A172 (cell line): ENCODE measurements around the gene ARFGEF3. TPM values are rescaled to one million over a fixed set of nuclear protein-coding genes. Genes with fewer than 3 reads are reported as not detected.
"Not testable (repeated sequence)": the region's sequence is repeated elsewhere in the genome, so short reads cannot be mapped to it uniquely, and the experiment has no call there.

Experiments
- DNase-seq: peaks from one replicate; pipeline ENCODE4 v3.0.0-alpha.2; 2015; ENCODE audit warnings: low spot score
- total RNA-seq: library from RNA; depleted of rRNA; stranded (reverse); fragments of >200 nt; shearing (Covaris generic); gene quantifications from 2 replicates; pipeline ENCODE4 v1.2.3, GENCODE V29; 2014

The ARFGEF3 gene
- total RNA-seq, 1 experiment from 2014 or later: 3.1 TPM

DNA sequence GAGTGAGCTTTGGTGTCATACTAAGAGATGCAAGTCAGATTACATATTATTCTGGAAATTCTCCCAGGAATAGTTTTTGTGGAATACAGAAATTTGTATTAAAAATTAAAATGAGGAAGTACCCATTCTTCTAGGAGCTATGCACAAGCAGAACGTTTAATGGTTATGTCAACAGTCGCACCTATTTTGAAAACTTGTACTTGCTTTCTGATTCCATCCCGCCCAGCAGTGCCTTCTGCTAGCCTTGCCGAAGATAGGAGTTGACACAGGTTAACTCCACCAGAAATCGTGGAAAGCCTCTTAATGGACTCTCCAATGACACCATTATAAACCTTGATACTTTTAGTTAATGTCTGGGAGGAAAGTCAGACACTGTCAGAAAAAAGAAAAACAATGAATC is 49.9 kb downstream of the ARFGEF3 start:
- DNase-seq: no peak

DNA sequence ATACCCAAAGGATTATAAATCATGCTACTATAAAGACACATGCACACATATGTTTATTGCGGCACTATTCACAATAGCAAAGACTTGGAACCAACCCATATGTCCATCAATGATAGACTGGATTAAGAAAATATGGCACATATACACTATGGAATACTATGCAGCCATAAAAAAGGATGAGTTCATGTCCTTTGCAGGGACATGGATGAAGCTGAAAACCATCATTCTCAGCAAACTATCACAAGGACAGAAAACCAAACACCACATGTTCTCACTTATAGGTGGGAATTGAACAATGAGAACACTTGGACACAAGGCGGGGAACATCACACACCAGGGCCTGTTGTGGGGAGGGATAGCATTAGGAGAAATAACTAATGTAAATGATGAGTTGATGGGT is 50.8 kb downstream of the ARFGEF3 start:
- DNase-seq: not testable (repeated sequence)

DNA sequence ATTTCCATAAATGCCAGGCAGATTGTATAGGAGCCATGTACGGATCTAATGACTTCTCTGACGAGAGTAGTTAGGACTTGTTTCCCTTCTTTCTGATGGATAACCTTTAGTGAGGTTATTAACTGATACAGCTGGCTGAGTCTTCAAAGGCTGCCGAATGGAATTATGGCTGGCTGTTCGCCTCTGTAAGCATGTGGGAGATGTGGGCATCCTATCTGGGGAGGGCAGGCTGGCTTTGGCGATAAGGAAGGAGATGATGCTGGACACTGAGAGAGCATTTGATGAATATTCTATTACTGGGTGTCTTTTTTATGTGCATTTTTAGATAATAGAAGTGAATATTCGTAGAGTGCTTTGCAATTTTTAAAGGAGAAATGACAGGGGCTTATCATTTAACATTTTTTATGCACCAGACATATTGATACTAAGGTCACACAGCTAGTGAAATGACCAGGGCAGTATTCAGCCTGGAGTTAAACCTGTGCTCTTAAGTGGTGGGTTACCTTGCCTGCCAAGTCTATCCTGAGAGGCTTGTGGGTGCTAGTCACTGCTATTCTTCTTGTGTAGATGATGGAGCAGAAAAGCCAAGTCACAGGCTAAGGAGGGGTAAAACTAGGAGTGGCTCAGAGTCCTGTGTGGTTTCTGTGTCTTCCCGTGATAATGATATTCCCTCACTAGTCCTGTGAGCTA is 53.5 kb downstream of the ARFGEF3 start:
- no peak for DNase-seq

DNA sequence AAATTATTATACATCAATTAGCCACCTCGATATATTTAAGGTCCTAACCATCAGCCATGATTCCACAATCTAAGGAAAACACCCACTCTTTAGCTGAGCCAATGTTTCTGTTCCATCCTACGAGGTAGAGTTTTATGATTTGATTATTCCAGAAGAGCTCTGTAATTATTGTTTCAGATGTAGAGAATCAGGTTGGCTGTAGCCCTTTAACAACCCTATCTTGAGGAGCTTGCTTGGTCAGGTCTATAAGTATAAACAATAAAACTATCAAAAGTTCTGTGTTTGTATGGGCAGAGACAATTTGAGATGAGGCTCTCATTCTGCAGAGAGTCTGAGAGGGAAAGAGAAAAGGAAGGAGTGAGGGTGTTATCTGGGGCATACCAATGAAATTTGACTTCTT is 56.7 kb downstream of the ARFGEF3 start, which contains the start of gene PBOV1:
Gene PBOV1, minus strand, starts transcription at position 43 of the 400 bp plus-strand sequence. CDS start 96 bp downstream, outside the sequence.
- no peak for DNase-seq

DNA sequence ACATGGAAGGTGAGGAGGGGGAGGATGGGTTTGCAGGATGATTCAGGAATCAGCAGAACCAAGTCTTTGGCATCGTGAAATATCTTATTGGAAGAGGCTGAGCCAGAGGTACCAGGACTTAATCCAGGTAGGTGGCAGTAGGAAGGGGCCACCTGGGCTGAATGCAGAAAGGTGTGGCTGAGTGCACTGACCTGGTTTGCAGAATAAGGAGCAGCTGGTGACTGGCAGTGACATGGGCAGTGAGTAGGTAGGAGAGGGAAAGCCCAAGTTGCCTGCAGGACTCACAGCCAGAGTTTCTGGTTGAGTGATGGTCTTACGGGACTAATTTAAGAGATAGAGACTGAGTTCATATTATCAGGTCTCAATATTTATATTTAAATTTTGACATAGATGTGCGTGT is 57.7 kb downstream of the ARFGEF3 start:
- DNase-seq: no peak

DNA sequence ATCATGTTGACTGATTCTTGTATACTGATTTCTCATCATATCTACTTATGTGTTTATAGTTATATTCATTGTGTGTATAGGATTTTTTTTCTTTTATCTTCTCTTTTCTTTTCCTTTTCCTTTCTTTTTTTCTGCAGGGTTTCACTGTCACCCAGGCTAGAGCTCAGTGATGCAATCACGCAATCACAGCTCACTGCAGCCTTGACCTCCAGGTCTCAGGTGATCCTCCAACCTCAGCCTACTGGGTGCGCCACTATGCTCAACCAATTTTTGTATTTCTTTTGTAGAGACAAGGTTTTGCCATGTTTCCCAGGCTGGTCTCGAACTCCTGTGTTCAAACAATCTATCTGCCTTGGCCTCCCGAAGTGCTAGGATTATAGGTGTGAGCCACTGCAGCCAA is 58.2 kb downstream of the ARFGEF3 start:
- DNase-seq: no peak

DNA sequence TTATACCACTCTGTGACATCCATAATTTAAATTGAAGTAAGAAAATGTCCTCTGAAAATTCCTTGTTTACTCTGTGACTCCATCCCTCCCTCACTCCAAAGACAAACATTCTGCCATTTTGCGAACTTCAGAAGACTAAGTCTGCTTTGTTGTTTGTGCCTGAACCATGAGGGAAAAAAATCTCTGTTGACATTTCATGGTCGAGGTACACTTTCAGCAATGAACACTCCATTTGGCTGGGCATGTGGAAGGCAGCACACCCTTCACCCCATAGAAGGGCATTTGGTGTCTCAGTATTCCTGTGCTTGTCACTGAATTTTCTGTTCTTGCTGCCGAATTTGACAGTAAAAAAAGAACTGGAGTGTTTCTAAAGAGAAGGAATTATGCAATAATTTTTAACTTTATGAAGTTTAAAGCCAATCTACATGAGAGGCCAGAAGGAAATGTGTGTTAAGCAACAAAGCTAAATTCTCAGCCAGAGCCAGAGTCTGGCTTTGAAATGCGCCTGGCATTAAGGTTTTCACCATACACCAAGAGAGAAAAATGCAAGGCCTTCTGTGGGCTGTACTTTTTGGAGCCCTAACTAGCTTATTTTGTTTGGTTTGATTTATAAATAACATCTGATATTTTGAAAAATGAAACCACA is 61.3 kb downstream of the ARFGEF3 start:
- no peak for DNase-seq

DNA sequence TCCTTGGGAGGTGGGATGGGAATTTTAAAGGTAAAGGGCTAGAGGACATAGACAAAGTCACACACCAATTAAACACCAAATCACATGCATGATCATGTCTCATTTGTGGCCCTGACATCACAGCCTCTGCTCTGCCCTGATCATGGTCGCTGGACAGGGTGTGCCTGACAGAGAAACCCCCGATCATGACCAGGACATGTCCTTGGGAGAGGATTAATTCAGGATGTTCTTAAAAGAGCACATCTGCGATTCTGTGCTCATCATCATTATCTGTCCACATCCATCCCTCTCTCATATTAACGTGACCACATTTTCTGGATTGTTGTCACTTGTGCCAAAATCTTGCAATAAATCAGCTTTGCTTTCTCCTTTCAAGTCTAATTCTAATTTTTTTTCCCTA is 64.2 kb downstream of the ARFGEF3 start:
- DNase-seq: no peak

DNA sequence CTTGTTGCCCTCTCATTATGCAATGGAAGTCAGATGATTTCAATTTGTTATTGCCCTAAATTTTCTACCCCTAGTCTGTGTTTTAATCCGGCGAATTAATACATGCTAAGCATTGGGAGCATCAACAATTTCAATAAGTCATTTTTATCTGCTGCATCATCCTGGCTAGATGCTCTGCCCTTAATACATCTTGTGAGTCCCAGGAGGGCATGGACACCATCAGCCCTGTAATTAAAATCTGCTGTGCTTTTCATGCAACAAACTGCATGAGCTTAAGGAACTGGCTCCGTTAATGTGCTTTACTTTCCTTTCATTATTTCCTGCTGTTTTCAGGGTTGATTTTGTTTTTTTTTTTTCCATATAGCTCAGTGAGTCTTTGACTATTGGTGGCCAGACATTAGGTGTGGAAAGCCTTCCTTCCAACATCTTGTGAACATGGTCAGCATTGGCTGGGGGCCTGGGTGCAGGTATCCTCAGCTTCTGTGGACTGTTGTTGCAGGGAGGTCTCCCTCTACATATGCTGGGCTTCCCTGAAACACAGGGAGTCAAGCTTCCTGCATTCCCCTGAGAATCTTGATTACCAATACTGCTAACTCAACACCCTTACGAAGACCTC is 65.1 kb downstream of the ARFGEF3 start:
- no peak for DNase-seq

DNA sequence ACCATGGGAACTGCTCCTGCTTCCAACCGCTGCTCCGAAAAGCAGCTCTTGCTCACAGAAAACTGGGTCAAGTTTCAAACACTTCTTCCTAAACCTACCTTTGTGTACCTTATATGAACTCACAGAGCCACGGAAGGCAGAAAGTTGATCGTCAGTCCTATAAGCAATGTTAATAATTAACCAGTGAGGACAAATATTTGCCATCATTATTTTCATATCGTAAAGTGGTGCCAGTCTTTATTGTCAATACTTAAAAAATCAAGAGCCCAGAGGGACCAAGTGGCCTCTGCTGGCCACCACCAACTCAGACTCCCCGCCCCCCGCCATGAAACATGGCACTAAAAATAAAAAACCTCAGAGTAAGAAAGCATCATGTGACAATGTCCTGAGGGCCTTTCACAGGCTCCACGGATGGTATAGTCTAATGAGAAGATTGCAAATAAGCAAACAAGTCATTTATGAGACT is 65.6 kb downstream of the ARFGEF3 start:
- no peak for DNase-seq

DNA sequence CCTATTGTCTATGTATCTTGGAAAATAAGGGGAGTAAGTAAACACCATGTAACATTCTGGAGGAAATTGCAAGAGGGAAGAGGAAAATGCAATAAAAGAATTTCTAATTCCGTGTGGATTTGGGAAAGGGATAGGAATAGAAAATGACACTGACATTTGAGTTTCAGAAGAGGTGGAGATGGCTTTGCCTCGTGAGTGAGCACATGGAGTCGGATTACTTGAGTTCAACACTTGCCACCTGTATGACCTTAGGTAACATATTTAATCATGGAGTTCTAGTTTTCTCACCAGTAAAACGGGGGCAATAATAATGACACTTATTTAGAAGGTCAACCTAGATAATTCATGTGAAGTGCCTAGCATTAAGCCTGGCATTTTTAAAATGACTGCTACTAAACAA is 67.3 kb downstream of the ARFGEF3 start:
- no peak for DNase-seq

DNA sequence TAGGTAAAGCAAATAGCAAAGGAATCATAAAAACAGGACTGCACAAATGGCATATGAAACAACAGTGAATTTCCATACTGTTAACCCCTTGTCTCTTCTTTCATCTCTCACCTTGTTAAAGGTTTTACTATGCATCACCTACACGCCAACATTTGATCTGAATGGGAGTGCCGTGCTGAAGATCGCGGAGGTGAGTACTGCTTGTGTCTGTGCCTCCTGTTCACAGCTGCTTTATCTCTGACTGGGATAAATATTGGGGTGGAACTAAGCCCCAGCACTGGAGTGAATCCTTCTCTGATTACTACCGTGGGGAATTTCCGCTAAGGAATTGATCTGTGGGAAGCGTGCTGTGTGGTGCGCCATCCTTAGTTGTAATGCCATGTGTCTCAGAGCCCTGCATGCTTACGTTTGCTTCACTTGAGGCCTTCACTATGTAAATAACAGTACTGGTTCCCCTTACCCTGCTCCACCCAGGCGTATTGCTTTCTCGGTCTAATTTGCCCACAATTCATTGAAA is 68.0 kb downstream of the ARFGEF3 start:
- no peak for DNase-seq

DNA sequence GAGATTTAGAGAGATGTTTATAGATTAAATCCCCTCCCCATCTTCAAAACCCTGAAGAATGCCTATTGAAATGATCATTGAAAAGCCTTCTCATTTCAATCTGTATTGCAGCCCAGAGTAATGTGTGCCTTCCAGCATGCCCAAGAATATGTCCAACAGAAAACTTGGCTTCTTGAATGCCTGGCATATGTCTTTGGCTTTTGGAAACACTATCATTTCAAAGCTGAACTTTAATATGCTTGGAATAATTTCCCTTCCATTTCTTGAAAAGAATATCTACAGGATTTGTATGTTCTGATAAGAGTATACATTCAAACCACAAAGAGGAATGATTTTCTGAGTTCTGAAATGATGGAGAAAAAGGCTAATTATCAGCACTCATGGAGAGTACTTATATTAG is 68.5 kb downstream of the ARFGEF3 start:
- DNase-seq: no peak

DNA sequence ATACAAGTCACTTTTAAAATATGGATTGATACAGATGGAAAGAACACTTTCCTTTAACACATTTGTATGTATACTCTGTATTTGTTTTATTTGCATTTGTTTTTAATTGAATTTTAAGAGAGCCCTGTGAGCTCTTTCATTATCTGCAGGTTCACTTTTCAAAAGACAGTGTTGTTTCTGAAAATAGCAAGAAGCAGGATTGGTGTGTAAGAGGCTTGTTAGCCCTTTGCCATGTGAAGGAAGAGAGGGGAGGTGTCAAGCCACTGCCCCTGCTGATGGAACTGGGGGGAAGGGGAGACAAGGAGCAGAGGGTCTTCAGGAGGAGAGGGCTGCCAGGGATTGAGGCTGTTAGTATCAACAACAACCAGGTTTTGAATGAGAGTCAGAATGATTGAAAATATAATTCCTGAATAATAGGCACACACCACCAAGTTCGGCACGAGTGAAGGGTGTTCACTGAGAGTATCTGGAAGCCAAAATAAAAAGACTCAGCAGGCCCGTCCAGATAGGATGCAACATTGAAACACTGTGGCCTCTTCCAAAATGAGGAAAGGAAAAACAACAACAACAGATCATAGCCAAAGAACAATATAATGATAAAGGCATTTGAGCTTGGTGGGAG is 69.1 kb downstream of the ARFGEF3 start:
- no peak for DNase-seq

DNA sequence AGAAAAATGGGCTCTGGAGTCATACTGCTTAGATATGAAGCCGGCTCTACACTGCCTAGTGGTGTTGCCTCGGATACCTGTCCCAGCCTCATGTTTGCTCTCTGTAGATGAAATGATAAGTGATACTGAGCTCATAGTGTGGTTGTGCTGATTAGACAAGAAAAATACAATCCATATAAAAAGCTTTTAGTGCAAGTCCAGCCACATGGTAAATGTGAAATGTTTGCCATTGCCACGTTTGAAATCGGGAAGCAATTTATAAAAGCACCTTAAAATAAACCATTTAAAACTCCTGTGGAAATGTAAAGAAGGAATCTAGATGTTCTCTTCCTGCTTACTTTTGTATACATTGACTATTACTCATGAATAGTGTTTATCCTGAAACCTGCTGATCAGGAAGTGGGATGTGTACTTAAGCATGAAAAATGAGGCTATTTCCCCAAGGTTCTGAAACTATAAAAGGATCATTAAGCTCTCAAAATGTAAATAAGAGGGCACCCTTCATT is 69.7 kb downstream of the ARFGEF3 start:
- DNase-seq: no peak

DNA sequence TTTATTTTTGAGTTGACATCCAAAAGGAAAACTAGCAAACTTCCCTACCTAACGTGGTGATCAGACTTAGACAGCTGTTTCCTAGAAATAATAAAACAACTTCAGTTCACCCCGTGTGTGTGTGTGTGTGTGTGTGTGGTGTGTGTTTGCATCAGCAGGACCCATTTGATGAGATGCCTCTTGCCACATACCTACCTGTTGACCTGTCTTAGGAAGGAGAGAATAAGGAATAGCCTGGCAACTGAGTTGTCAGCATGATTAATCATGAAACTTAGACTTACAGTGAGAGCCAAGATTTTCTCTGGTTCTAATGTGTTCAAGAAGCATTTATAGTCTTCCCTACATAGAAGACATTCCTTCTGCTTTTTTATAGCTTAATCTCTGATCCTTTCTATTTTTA is 72.6 kb downstream of the ARFGEF3 start:
- no peak for DNase-seq

DNA sequence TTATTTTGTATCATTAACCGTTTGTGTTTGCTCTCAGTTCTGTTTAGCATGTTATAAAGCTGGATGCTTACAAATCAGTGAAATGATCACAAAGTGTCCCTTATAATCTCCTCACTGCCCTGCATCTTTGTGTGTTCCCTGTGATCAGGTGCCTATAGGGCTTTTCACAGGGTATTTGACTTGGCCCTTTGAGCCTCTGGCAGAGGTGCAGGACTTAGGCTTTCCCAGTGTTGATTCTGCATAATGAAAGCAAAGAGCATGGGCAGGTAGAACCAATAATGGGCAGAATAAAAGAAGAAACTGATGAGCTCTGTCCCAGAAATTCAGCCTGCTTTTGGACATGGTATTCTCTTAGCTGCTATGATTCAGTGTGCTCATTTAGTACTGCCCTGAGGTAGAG is 73.5 kb downstream of the ARFGEF3 start:
- DNase-seq: no peak

DNA sequence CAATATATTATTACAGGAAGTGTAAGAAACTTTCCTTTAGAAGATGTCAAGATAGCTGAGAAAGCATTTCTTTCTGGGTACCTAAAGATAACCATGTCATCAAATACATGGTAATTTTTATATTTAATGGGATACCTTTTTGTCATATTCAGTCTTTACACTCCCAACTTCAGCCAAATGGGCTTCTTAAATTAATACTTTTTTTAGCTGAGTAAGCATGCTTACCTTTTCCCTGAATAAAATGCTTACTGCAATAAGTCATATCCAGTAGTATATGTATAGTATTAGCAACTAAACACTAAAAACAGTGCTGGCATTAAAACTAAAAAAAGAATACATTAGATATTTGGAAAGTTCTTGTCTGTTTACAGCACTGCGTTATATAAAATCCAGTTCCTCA is 74.0 kb downstream of the ARFGEF3 start:
- DNase-seq: no peak

DNA sequence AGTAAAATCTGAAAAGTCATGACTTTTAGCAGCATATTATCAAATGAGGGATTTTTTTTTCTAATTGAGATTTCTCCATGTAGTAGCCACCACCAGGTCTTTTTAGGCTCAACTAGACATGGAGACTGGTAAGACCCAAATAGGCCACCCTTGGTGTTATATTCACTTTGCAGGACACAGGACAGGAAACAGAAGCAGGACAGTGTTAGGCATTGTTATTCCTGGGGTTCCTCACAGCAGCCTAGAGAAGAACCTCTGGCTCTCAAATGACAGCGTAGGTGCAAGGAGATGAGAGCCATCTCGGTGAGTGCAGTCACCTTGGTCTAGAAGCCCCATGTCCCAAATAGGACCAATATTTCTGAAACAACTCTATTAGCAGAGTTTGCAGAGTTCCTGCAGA is 75.7 kb downstream of the ARFGEF3 start:
- no peak for DNase-seq

DNA sequence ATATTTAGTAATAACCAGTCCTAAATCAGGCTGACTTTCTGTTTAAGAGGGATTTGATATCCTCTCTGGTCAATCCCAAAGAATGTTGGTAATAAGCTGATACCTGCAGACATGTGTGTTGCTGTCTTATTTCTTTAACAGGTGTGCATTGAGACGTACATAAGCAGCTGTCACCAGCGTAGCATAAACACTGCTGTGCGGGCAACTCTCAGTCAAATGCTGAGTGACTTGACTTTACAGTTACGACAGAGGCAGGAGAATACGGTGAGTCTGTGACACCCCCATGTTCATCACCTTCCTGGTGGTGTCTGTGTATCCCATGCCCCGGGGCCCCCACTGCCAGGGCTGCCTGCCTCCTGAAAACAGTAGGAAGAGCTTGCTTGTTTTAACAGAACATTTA is 76.6 kb downstream of the ARFGEF3 start:
- no peak for DNase-seq

DNA sequence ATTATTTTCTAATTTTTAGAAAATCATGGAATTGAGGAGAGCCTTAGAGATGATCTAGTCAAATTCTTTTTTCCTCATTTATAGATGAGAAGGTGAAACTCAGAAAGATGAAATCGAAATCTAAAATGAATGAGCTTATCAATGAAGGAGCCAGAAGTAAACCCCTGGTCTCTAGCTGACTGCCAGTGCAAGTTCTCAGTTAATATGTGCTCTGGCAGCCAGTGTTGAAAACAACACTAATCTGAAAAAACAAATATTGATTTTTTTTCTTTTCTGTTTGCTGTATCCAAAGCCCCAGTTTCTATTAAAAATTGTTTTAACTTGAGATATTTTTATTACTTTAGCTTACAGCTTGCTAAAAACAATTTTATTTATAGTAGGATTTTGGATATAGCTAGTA is 78.0 kb downstream of the ARFGEF3 start:
- no peak for DNase-seq
